NAMALWA (cell line): ENCODE data around the gene UNC93A.
"Not testable (repeated sequence)": the region's sequence is repeated elsewhere in the genome, so short reads cannot be mapped to it uniquely, and the experiment has no call there.

Source experiments
- DNase-seq: peaks from one replicate; pipeline ENCODE4 v3.0.0-alpha.2; 2015; ENCODE audit warnings: low spot score

Gene UNC93A

GRCh38 chr6:167311691-167312090 is 20.6 kb downstream of the UNC93A start:
- not testable (repeated sequence) for DNase-seq

GRCh38 chr6:167314180-167314821 is 23.2 kb downstream of the UNC93A start:
- no peak for DNase-seq

- no peak for DNase-seq
Observed at GRCh38 chr6:167317172-167317571, 26.1 kb downstream of the UNC93A start.

GRCh38 chr6:167318354-167318753 is 27.2 kb downstream of the UNC93A start:
- DNase-seq: not testable (repeated sequence)

GRCh38 chr6:167318856-167319255 is 27.7 kb downstream of the UNC93A start:
- not testable (repeated sequence) for DNase-seq

DNA sequence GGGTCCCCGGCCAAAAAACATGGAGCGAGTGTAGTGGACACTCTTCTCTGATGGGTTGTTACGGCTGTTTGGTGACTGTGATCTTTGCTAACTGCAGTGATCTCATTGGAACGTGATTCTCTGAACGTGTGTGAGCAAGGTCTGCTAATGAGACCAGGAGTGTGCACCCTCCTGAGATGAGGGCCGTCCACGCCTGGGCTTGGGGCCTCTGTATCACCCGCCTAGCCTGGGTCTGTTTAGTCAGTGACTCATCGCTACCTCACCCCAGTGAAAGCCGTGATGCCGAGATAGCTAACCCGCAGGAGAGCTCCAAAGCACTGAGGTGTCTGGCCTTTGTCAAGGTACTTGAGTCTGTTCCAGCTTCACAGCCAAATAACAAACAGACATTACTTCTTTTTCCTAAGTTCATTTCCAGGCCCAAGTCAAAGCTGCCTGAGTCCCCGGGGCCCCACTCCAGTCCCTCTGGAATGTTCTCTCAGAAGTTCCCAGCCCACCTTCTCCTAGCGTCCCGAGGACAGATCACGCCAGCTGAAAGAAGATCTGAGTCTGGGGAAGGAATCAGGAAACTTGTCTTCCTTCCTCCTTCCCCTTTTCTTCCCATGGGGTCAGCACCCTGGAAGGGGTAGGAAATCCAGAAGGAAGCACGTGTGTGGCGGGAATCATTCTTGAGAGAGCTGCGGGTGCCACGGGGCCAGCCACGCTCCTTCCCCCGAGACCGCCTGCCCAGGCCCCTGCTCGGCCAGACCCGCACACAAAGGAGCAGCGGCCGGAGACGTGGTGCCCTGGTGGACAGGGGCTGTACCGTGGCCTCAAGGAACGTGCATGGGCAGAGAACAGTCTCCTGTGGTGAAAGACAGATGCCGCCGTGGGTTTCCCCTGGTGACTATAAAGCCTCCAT is 29.0 kb downstream of the UNC93A start:
- not testable (repeated sequence) for DNase-seq

- not testable (repeated sequence) for DNase-seq
Observed at GRCh38 chr6:167320754-167321056, 29.6 kb downstream of the UNC93A start.

- DNase-seq: not testable (repeated sequence)
Observed at GRCh38 chr6:167321185-167321584, 30.1 kb downstream of the UNC93A start.

- no peak for DNase-seq
Observed at GRCh38 chr6:167323111-167323510, 32.0 kb downstream of the UNC93A start.

- DNase-seq: no peak
Observed at GRCh38 chr6:167324111-167324510, 33.0 kb downstream of the UNC93A start.

DNA sequence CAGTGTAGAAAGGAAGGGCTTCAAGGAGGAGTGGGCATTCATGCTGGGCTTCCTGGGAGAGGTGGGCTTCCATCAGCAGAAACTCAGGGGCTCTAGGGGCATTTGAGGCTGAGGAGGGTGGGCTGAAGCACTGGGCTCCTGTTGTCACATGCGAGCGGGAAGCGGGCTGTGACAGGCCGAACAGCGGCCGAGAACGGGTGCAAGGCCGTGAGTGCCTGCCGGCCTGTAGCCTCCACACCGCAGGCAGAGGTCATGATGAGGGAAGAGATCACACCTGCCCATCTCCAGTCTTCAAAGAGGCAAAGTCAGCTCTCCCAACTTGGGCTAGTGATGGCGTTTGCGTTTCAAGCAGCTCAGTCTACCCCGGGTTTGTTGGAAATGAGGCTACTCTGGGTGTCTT is 34.7 kb downstream of the UNC93A start:
- no peak for DNase-seq

- no peak for DNase-seq
Observed at GRCh38 chr6:167327391-167327790, 36.3 kb downstream of the UNC93A start.

DNA sequence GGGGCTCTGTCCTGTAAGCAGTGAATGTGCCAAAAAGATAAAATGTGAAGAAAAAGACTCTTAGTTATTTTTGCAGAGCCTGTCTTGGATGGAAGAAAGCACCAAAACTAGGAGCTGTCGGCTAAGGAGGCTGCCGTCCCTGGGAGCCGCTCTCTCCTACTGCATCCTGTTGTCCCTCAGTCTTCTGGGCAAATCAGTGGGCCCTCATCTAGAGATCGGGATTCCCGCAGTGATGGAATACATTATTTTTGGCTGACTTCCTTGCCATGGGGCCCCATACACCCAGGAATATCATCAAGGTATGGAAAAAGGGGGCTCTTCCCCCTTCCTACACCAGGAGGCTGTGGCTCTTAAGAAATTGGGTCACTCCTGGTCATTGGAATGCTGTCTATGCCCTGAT is 37.0 kb downstream of the UNC93A start:
- DNase-seq: no peak

DNA sequence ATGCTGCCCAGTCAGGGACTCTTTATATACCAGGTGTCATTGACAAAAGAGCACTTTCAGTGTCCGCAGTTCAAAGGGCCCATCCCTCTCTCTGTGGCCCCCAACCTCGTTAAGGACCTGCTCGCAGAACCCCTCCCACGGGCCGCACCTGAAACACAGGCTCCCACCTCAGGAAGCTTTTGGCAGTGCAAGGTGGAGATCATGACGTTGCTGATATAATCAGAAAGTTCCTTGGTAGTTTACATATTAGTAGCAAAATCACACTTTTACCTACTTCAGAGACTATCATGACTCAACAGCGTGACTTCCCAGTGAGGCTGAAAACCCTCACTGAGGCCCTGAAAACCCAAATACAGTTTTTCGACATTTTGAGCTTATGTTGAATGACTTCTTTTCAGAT is 37.9 kb downstream of the UNC93A start:
- no peak for DNase-seq

DNA sequence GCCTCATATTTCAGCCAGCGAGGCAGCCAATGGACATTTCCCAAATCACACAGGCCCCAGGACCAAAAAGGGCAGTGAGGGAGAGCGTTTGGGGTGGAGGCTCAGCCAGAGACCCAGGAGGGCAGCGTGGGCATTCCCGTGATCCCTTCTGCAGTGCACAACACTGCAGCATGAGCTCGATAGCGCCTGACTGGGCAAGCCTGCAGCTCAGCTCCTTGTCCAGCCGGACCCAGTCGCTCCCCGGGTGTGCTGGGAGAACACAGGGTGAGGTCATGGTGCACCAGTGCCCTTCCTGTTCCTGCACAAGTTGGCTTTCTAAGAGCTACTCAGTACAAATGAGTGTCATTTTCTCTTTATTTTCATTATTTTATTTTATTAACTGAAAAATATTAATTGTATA is 39.6 kb downstream of the UNC93A start:
- no peak for DNase-seq

GRCh38 chr6:167331565-167331964 is 40.5 kb downstream of the UNC93A start:
- DNase-seq: no peak

DNA sequence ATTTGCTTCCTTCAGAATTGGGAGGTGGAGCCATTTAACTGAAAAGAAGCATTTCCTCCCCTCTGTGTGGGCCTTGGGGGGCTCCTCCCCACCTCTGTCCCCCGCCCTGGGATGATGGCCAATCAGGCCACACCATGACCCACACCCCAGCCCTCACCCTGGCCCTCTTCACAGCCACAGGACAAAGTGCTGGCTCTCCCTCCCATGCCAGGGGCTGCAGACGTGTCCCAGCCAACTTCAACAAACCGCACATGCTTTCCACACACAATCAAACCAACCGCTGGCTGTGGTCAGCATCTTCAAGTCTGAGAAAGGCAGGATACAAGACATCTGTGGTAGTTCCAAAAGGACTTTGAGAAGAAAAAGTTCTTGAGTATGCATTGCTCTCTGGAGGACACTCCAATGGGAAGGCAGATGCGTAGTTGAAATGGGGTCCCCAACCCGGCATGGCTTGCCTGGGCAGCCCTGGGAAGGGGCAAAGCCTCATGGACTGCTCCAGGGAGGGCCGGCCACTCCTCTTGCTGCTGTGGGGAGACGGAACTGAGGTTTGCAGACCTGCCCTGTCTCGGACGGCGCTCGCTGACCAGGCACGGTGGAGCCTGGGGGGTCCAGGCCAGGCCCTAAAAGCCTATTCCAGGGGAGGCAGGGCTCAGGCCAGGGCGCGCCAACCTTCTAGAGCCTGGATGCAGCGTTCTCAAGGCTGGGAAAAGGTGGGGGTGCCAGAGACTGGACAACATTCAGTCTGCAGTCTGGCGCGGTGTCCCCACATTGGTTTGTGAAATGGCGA is 45.9 kb downstream of the UNC93A start:
- no peak for DNase-seq

GRCh38 chr6:167337675-167338449 is 46.7 kb downstream of the UNC93A start:
- no peak for DNase-seq

DNA sequence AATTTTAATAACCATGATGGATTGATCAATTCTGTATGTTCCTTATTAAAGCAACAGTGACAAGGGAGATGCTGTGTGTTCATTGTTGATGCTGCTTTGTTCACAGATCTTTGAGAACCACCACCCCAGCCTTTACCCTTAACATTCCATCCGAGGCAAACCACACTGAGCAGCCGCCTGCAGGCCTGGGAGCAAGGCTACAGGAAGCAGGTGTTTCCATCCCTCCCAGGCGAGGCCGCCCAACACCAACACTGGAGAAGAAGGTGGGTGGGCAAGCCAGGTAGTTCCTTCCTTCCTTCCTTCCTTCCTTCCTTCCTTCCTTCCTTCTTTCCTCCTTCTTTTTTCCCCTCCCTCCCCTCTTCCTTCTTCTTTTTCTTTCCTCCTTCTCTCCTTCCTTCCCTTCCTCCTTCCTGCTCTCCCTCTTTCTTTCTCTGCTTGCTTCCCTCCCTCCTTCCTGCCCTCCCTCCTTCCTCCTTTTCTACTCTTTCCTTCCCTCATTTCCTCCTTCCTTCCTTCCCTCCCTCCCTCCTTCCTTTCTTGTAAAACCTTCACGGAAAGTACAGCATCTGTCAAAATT is 47.5 kb downstream of the UNC93A start:
- DNase-seq: no peak

DNA sequence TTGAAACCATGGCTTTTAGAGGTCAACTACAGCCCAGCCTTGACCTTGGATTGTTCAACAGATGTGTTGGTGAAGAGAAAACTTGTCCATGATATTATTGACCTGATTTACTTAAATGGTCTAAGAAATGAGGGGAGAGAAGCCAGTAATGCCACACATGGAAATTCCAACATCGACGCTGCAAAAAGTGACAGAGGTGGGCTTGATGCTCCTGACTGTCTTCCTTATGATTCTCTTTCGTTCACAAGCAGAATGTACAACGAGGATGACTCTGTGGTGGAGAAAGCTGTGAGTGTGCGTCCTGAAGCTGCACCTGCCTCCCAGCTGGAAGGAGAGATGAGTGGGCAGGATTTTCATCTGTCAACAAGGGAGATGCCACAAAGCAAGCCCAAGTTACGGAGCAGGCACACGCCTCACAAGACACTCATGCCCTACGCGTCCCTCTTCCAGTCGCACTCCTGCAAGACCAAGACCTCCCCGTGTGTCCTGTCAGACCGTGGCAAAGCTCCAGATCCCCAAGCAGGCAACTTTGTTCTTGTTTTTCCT is 50.0 kb downstream of the UNC93A start:
- no peak for DNase-seq
